ENCODE measurements around the gene KCNQ1.

The KCNQ1 gene

DNA sequence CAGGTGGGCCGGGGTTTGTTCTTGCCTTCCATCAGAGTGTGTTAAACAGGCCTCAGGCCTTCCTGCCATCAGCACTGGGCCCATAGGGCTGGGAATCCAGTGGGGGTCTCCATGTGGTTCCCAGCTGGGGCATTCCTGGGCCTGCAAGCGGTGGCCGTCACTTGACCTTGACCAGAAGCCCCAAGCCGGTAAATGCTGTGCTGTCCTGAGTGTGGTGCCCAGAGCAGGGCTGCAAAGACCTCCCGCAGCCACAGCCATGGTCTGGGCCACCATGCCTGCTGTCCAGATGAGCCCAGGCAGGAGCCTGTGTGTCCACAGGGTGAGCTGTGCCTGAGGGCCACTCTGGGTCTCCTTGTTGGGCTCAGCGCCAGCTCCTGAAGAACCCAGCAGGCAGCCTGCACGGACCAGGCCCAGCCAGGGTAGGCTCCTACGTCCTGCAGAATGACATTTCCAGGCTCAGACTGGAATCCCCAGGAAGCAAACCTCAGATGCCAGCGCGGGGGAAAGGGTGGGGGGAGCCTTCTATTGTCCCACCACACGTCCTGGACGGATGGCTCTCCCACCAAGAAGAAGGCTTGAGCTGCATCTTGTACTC lies 137.6 kb downstream of the KCNQ1 start:
- no peak overlapping the region for H2AFZ ChIP-seq (ENCODE audit: low read length)
- no peak overlapping the region for H3K4me2 ChIP-seq (ENCODE audit: low read length)
- H3F3A ChIP-seq (ENCODE audit: insufficient read depth, low read length): no peaks in the 10 kb centered on the region
- no peak overlapping the region for H3K4me3 ChIP-seq (ENCODE audit: low read depth, low read length, poor library complexity, severe bottlenecking)
- no peaks in the 10 kb centered on the region for H3K79me2 ChIP-seq (ENCODE audit: insufficient read depth, low read length)
- no peaks in the 10 kb centered on the region for H3K36me3 ChIP-seq (ENCODE audit: insufficient read depth, low read length)
- H3K27ac ChIP-seq (ENCODE audit: low read depth, low read length, poor library complexity, severe bottlenecking): no peak overlapping the region
- H3K9ac ChIP-seq (ENCODE audit: low read length): no peak overlapping the region
- no peaks in the 10 kb centered on the region for H4K20me1 ChIP-seq (ENCODE audit: insufficient read depth, low read length)
- no peaks in the 10 kb centered on the region for H3K27me3 ChIP-seq (ENCODE audit: insufficient read depth, low read length)
- no peaks in the 10 kb centered on the region for H3K9me2 ChIP-seq (ENCODE audit: low read depth, low read length)
- no peaks in the 10 kb centered on the region for H3K9me3 ChIP-seq (ENCODE audit: low read length)
- TF ChIP-seq, protein P1, sequence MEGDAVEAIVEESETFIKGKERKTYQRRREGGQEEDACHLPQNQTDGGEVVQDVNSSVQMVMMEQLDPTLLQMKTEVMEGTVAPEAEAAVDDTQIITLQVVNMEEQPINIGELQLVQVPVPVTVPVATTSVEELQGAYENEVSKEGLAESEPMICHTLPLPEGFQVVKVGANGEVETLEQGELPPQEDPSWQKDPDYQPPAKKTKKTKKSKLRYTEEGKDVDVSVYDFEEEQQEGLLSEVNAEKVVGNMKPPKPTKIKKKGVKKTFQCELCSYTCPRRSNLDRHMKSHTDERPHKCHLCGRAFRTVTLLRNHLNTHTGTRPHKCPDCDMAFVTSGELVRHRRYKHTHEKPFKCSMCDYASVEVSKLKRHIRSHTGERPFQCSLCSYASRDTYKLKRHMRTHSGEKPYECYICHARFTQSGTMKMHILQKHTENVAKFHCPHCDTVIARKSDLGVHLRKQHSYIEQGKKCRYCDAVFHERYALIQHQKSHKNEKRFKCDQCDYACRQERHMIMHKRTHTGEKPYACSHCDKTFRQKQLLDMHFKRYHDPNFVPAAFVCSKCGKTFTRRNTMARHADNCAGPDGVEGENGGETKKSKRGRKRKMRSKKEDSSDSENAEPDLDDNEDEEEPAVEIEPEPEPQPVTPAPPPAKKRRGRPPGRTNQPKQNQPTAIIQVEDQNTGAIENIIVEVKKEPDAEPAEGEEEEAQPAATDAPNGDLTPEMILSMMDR (IDR thresholded peaks at IDR 0.05; ENCODE audit: low read length): no peak
- TF ChIP-seq EZH2 (IDR thresholded peaks at IDR 0.05; ENCODE audit: borderline replicate concordance, low read length): no peak
- no peaks in the 10 kb centered on the region for H3K4me1 ChIP-seq (ENCODE audit: insufficient read depth, low read length, severe bottlenecking)

- H3F3A ChIP-seq (ENCODE audit: insufficient read depth, low read length): no peaks in the 10 kb centered on the region
- no peak for TF ChIP-seq EZH2 (IDR thresholded peaks at IDR 0.05; ENCODE audit: borderline replicate concordance, low read length)
- TF ChIP-seq, protein P1 (IDR thresholded peaks at IDR 0.05; ENCODE audit: low read length): no peak
- H3K4me2 ChIP-seq (ENCODE audit: low read length): no peak overlapping the region
- H4K20me1 ChIP-seq (ENCODE audit: insufficient read depth, low read length): no peaks in the 10 kb centered on the region
- no peaks in the 10 kb centered on the region for H3K9me2 ChIP-seq (ENCODE audit: low read depth, low read length)
- H3K4me3 ChIP-seq (ENCODE audit: low read depth, low read length, poor library complexity, severe bottlenecking): no peak overlapping the region
- no peaks in the 10 kb centered on the region for H3K9me3 ChIP-seq (ENCODE audit: low read length)
- H3K9ac ChIP-seq (ENCODE audit: low read length): no peak overlapping the region
- H3K4me1 ChIP-seq (ENCODE audit: insufficient read depth, low read length, severe bottlenecking): no peaks in the 10 kb centered on the region
- H3K79me2 ChIP-seq (ENCODE audit: insufficient read depth, low read length): no peaks in the 10 kb centered on the region
- no peaks in the 10 kb centered on the region for H3K36me3 ChIP-seq (ENCODE audit: insufficient read depth, low read length)
- H3K27ac ChIP-seq (ENCODE audit: low read depth, low read length, poor library complexity, severe bottlenecking): no peak overlapping the region
- no peaks in the 10 kb centered on the region for H3K27me3 ChIP-seq (ENCODE audit: insufficient read depth, low read length)
- H2AFZ ChIP-seq (ENCODE audit: low read length): no peak overlapping the region
Observed at GRCh38 chr11:2582946-2583604, 138.3 kb downstream of the KCNQ1 start.

- Histone ChIP-seq H3K9me2 (ENCODE audit: low read depth, low read length) (no peaks in the 10 kb centered on the region), H3K4me3 (ENCODE audit: low read depth, low read length, poor library complexity, severe bottlenecking) (no peak overlapping the region), H3K27ac (ENCODE audit: low read depth, low read length, poor library complexity, severe bottlenecking) (no peak overlapping the region), H3K4me2 (ENCODE audit: low read length) (no peak overlapping the region), H3K4me1 (ENCODE audit: insufficient read depth, low read length, severe bottlenecking) (no peaks in the 10 kb centered on the region), H3F3A (ENCODE audit: insufficient read depth, low read length) (no peaks in the 10 kb centered on the region), H2AFZ (ENCODE audit: low read length) (no peak overlapping the region), H4K20me1 (ENCODE audit: insufficient read depth, low read length) (no peaks in the 10 kb centered on the region), H3K9ac (ENCODE audit: low read length) (no peak overlapping the region), H3K79me2 (ENCODE audit: insufficient read depth, low read length) (no peaks in the 10 kb centered on the region), H3K9me3 (ENCODE audit: low read length) (no peaks in the 10 kb centered on the region), H3K36me3 (ENCODE audit: insufficient read depth, low read length) (no peaks in the 10 kb centered on the region), H3K27me3 (ENCODE audit: insufficient read depth, low read length) (0 out of 2 replicates have a peak, but pooled peaks cover 3% of the 10 kb centered on the region)
- TF ChIP-seq, protein P1 (IDR thresholded peaks at IDR 0.05; ENCODE audit: low read length): no peak
- no peak for TF ChIP-seq EZH2 (IDR thresholded peaks at IDR 0.05; ENCODE audit: borderline replicate concordance, low read length)
Observed at GRCh38 chr11:2583605-2583958, 138.8 kb downstream of the KCNQ1 start.
